Measurements from ENCODE around the gene MEIS3. TPM values are rescaled to one million over a fixed set of nuclear protein-coding genes. Genes with fewer than 3 reads are reported as not detected.

The MEIS3 gene
- total and polyA plus RNA-seq, 7 donors, result 0.92 to 19.4 (median 11.8) TPM

DNA sequence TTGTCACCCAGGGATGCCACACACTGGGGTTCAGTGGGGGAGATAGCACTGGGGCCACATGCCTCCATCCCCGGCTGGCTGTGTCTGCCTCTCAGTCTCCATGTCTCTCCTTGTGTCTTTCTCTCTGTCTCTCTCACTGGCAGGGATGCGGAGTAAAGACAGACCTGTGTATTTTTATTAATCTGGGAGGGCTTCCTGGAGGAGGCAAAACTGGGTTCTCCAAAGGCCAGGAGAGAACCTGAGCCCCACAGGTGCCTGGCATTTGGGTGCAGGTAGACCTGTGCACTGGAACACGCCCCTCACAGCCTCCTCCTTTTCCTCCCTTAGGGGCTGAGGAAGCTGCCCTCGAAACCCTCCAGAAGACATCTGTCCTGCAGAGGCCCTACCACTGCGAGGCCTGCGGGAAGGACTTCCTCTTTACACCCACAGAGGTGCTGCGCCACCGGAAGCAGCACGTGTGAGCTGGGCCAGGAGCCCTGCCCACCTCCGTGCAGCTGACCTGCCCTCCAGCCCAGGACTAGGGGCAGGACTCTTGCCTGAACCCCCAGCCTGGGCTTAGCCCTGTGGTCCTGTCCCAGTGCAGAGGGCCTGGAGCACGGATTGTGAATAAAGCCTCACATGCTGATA, 37.6 kb downstream of the MEIS3 start:
- 60 to 81% methylated on average over 11 of the region's 11 CpGs for WGBS, 2 donors
- no peaks in the 10 kb centered on the region for H3K27me3 ChIP-seq
- H3K4me1 ChIP-seq, result peaks cover 0 to 11% (median 2%) of the 10 kb centered on the region in 4 donors
- no peak overlapping the region for H3K27ac ChIP-seq
- intact Hi-C loops (cut with DNase I), result no loop called here
- H3K36me3 ChIP-seq, result peaks cover 20 to 51% (median 28%) of the 10 kb centered on the region in 4 donors
- DNase-seq, result no peak
- H3K9me3 ChIP-seq, result no peaks in the 10 kb centered on the region
- TF ChIP-seq POLR2AphosphoS5 (IDR thresholded peaks at IDR 0.05), result no peak
- no peak for TF ChIP-seq EP300 (IDR thresholded peaks at IDR 0.05)
- TF ChIP-seq POLR2A (IDR thresholded peaks at IDR 0.05), result no peak
- TF ChIP-seq, protein P1, sequence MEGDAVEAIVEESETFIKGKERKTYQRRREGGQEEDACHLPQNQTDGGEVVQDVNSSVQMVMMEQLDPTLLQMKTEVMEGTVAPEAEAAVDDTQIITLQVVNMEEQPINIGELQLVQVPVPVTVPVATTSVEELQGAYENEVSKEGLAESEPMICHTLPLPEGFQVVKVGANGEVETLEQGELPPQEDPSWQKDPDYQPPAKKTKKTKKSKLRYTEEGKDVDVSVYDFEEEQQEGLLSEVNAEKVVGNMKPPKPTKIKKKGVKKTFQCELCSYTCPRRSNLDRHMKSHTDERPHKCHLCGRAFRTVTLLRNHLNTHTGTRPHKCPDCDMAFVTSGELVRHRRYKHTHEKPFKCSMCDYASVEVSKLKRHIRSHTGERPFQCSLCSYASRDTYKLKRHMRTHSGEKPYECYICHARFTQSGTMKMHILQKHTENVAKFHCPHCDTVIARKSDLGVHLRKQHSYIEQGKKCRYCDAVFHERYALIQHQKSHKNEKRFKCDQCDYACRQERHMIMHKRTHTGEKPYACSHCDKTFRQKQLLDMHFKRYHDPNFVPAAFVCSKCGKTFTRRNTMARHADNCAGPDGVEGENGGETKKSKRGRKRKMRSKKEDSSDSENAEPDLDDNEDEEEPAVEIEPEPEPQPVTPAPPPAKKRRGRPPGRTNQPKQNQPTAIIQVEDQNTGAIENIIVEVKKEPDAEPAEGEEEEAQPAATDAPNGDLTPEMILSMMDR (IDR thresholded peaks at IDR 0.05), result no peak
- H3K4me3 ChIP-seq, result no peak overlapping the region

DNA sequence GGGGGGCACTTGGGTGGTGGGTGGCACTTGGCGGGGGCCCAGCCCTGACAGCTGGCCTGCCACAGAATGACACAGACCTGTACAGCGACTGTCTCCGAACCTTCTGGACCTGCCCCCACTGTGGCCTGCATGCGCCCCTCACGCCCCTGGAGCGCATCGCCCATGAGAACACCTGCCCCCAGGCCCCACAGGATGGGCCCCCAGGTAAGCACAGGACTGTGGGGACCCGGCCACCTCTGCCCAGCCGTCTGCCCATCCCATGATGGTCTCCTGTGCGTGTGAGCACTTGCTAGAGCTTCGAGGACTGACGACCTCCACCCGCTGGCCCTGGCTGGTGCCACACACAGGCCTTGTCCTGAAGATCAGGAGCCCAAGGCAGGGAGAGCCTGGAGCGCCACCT, 38.2 kb downstream of the MEIS3 start:
- intact Hi-C loops (cut with DNase I), result no loop called here
- no peak for DNase-seq
- TF ChIP-seq POLR2AphosphoS5 (IDR thresholded peaks at IDR 0.05) (no peak), POLR2A (IDR thresholded peaks at IDR 0.05) (no peak), EP300 (IDR thresholded peaks at IDR 0.05) (no peak)
- TF ChIP-seq, protein P1 (IDR thresholded peaks at IDR 0.05), result no peak
- WGBS, 2 donors, result 93 to 94% methylated on average over 14 of the region's 14 CpGs
- Histone ChIP-seq H3K4me3 (no peak overlapping the region), H3K9me3 (no peaks in the 10 kb centered on the region), H3K27ac (no peak overlapping the region), H3K36me3 (peaks cover 20 to 58% (median 33%) of the 10 kb centered on the region in 4 donors), H3K27me3 (no peaks in the 10 kb centered on the region), H3K4me1 (peaks cover 0 to 15% (median 2%) of the 10 kb centered on the region in 4 donors)

GRCh38 chr19:47380559-47380958, 38.8 kb downstream of the MEIS3 start:
- Histone ChIP-seq H3K4me3 (no peak overlapping the region), H3K4me1 (peaks cover 0 to 15% (median 2%) of the 10 kb centered on the region in 4 donors), H3K27ac (no peak overlapping the region), H3K9me3 (no peaks in the 10 kb centered on the region), H3K27me3 (no peaks in the 10 kb centered on the region), H3K36me3 (peaks cover 24 to 63% (median 39%) of the 10 kb centered on the region in 4 donors)
- DNase-seq, result no peak
- intact Hi-C loops (cut with DNase I), result no loop called here
- no peak for TF ChIP-seq POLR2A (IDR thresholded peaks at IDR 0.05)
- TF ChIP-seq, protein P1 (IDR thresholded peaks at IDR 0.05), result no peak
- TF ChIP-seq EP300 (IDR thresholded peaks at IDR 0.05), result no peak
- TF ChIP-seq POLR2AphosphoS5 (IDR thresholded peaks at IDR 0.05), result no peak
- WGBS, 2 donors, result 94% methylated on average over 6 of the region's 6 CpGs

- no peak overlapping the region for H3K27ac ChIP-seq
- intact Hi-C loops (cut with DNase I), result no loop called here
- no peaks in the 10 kb centered on the region for H3K9me3 ChIP-seq
- peaks cover 0 to 15% (median 2%) of the 10 kb centered on the region in 4 donors for H3K4me1 ChIP-seq
- peaks cover 33 to 74% (median 50%) of the 10 kb centered on the region in 4 donors for H3K36me3 ChIP-seq
- 94 to 95% methylated on average over 23 of the region's 23 CpGs for WGBS, 2 donors
- H3K4me3 ChIP-seq, result no peak overlapping the region
- no peak for TF ChIP-seq EP300 (IDR thresholded peaks at IDR 0.05)
- DNase-seq, result no peak
- no peaks in the 10 kb centered on the region for H3K27me3 ChIP-seq
Measured at GRCh38 chr19:47379381-47379938, 39.9 kb downstream of the MEIS3 start.

DNA sequence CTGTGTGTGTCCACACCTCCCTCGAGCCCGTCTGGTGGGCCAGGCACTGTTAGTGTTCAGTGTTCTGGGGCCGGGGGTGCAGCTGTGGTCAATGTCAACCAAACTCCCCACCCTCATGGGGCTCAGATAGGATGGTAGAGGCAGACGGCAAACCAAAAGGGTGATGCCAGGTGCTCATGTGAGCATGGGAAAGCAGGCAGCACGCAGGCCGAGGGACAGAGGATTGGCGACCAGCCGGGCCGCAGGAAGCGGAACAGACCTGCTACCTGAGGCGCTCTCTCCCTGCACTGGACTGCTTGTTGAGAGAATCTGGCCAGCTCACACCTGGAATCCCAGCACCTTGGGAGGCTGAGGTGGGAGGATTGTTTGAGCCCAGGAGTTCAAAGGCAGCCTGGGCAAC, 41.1 kb downstream of the MEIS3 start:
- TF ChIP-seq EP300 (IDR thresholded peaks at IDR 0.05), result no peak
- H3K9me3 ChIP-seq, result no peaks in the 10 kb centered on the region
- H3K36me3 ChIP-seq, result peaks cover 41 to 87% (median 62%) of the 10 kb centered on the region in 4 donors
- no peaks in the 10 kb centered on the region for H3K27me3 ChIP-seq
- H3K4me3 ChIP-seq, result no peak overlapping the region
- H3K4me1 ChIP-seq, result peaks cover 0 to 15% (median 2%) of the 10 kb centered on the region in 4 donors
- intact Hi-C loops (cut with DNase I), result no loop called here
- WGBS, 2 donors, result 93 to 95% methylated on average over 11 of the region's 11 CpGs
- no peak overlapping the region for H3K27ac ChIP-seq
- DNase-seq, result no peak
